HEK293 (cell line): ENCODE data around the gene RPS14.

Experiments
- AEBP2 ChIP-seq: fragments of 450-650 bp; formaldehyde crosslinking; IDR thresholded peaks from 2 replicates; pipeline ENCODE4 v1.5.1; 2016; ENCODE audit warnings: missing biosample characterization, missing genetic modification characterization, borderline replicate concordance
- BCL11B ChIP-seq: fragments of 450-650 bp; formaldehyde crosslinking; IDR thresholded peaks from 2 replicates; pipeline ENCODE4 v1.5.1; 2016; ENCODE audit warnings: low read depth, missing biosample characterization, missing genetic modification characterization
- GFI1B ChIP-seq: fragments of 450-650 bp; formaldehyde crosslinking; IDR thresholded peaks from 2 replicates; pipeline ENCODE4 v1.5.1; 2016; ENCODE audit warnings: missing biosample characterization, missing genetic modification characterization
- GLIS1 ChIP-seq: fragments of 450-650 bp; formaldehyde crosslinking; IDR thresholded peaks from 2 replicates; pipeline ENCODE4 v1.5.1; 2016; ENCODE audit warnings: missing biosample characterization, missing genetic modification characterization
- HOXA7 ChIP-seq: sonication (generic); formaldehyde crosslinking; IDR thresholded peaks from 2 replicates; pipeline ENCODE4 v1.8.1; 2022; ENCODE audit warnings: missing genetic modification reagents, borderline replicate concordance
- MEIS1 ChIP-seq: sonication (generic); formaldehyde crosslinking; IDR thresholded peaks from 2 replicates; pipeline ENCODE4 v1.8.1; 2022; ENCODE audit warnings: missing genetic modification reagents, mild to moderate bottlenecking, borderline replicate concordance
- MYNN ChIP-seq: fragments of 450-650 bp; formaldehyde crosslinking; IDR thresholded peaks from 2 replicates; pipeline ENCODE4 v1.5.1; 2016; ENCODE audit warnings: missing biosample characterization, missing genetic modification characterization, borderline replicate concordance
- OVOL3 ChIP-seq: fragments of 450-650 bp; formaldehyde crosslinking; IDR thresholded peaks from 2 replicates; pipeline ENCODE4 v1.5.1; 2016; ENCODE audit warnings: missing biosample characterization, missing genetic modification characterization
- SCRT1 ChIP-seq: fragments of 450-650 bp; formaldehyde crosslinking; IDR thresholded peaks from 2 replicates; pipeline ENCODE4 v1.5.1; 2016; ENCODE audit warnings: missing biosample characterization, missing genetic modification characterization, borderline replicate concordance
- SCRT2 ChIP-seq: fragments of 450-650 bp; formaldehyde crosslinking; IDR thresholded peaks from 2 replicates; pipeline ENCODE4 v1.5.1; 2016; ENCODE audit warnings: missing biosample characterization, missing genetic modification characterization
- TRIM28 ChIP-seq: IDR thresholded peaks from 2 replicates; pipeline ENCODE4 v1.6.1; 2011; ENCODE audit warnings: low read length, control low read depth, borderline replicate concordance
- ZBTB11 ChIP-seq: fragments of 450-650 bp; formaldehyde crosslinking; conservative IDR thresholded peaks from 2 replicates; pipeline ENCODE4 v1.5.1; 2016; ENCODE audit warnings: low read depth, missing biosample characterization, missing genetic modification characterization
- ZBTB20 ChIP-seq: fragments of 450-650 bp; formaldehyde crosslinking; IDR thresholded peaks from 2 replicates; pipeline ENCODE4 v1.5.1; 2016; ENCODE audit warnings: missing biosample characterization, missing genetic modification characterization
- ZBTB8A ChIP-seq: fragments of 450-650 bp; formaldehyde crosslinking; IDR thresholded peaks from 2 replicates; pipeline ENCODE4 v1.5.1; 2016; ENCODE audit warnings: missing biosample characterization, missing genetic modification characterization
- ZFHX2 ChIP-seq: fragments of 450-650 bp; formaldehyde crosslinking; conservative IDR thresholded peaks from 2 replicates; pipeline ENCODE4 v1.5.1; 2016; ENCODE audit warnings: missing biosample characterization, missing genetic modification characterization
- ZFP3 ChIP-seq: fragments of 450-650 bp; formaldehyde crosslinking; IDR thresholded peaks from 2 replicates; pipeline ENCODE4 v1.5.1; 2016; ENCODE audit warnings: low read depth, missing biosample characterization, missing genetic modification characterization
- ZIC2 ChIP-seq: fragments of 450-650 bp; formaldehyde crosslinking; IDR thresholded peaks from 2 replicates; pipeline ENCODE4 v1.5.1; 2016; ENCODE audit warnings: missing biosample characterization, missing genetic modification characterization
- ZNF112 ChIP-seq: fragments of 450-650 bp; formaldehyde crosslinking; IDR thresholded peaks from 2 replicates; pipeline ENCODE4 v1.5.0; 2017; ENCODE audit warnings: missing biosample characterization, missing genetic modification characterization
- ZNF18 ChIP-seq: fragments of 450-650 bp; formaldehyde crosslinking; IDR thresholded peaks from 2 replicates; pipeline ENCODE4 v1.5.1; 2016; ENCODE audit warnings: missing biosample characterization, missing genetic modification characterization
- ZNF202 ChIP-seq: fragments of 450-650 bp; formaldehyde crosslinking; IDR thresholded peaks from 2 replicates; pipeline ENCODE4 v1.5.1; 2016; ENCODE audit warnings: missing biosample characterization, missing genetic modification characterization, borderline replicate concordance
- ZNF211 ChIP-seq: fragments of 450-650 bp; formaldehyde crosslinking; IDR thresholded peaks from 2 replicates; pipeline ENCODE4 v1.5.1; 2016; ENCODE audit warnings: low read depth, missing biosample characterization, missing genetic modification characterization
- ZNF302 ChIP-seq: fragments of 450-650 bp; formaldehyde crosslinking; IDR thresholded peaks from 2 replicates; pipeline ENCODE4 v1.5.1; 2016; ENCODE audit warnings: missing biosample characterization, missing genetic modification characterization, low read depth
- ZNF366 ChIP-seq: fragments of 450-650 bp; formaldehyde crosslinking; conservative IDR thresholded peaks from 2 replicates; pipeline ENCODE4 v1.5.1; 2016; ENCODE audit warnings: missing biosample characterization, missing genetic modification characterization
- ZNF510 ChIP-seq: fragments of 450-650 bp; formaldehyde crosslinking; IDR thresholded peaks from 2 replicates; pipeline ENCODE4 v1.5.1; 2018; ENCODE audit warnings: mild to moderate bottlenecking, missing genetic modification characterization, missing biosample characterization; ENCODE audit not compliant: insufficient replicate concordance
- ZNF529 ChIP-seq: fragments of 450-650 bp; formaldehyde crosslinking; IDR thresholded peaks from 2 replicates; pipeline ENCODE4 v1.5.1; 2017; ENCODE audit warnings: missing genetic modification characterization, missing biosample characterization; ENCODE audit not compliant: insufficient replicate concordance
- ZNF571 ChIP-seq: fragments of 450-650 bp; formaldehyde crosslinking; IDR thresholded peaks from 2 replicates; pipeline ENCODE4 v1.5.0; 2017; ENCODE audit warnings: missing biosample characterization, missing genetic modification characterization
- ZNF610 ChIP-seq: fragments of 450-650 bp; formaldehyde crosslinking; IDR thresholded peaks from 2 replicates; pipeline ENCODE4 v1.5.1; 2016; ENCODE audit warnings: missing biosample characterization, missing genetic modification characterization, borderline replicate concordance
- ZNF660 ChIP-seq: fragments of 450-650 bp; IDR thresholded peaks from 2 replicates; pipeline ENCODE4 v1.5.1; 2018; ENCODE audit warnings: missing biosample characterization, mild to moderate bottlenecking, missing genetic modification characterization
- ZNF692 ChIP-seq: fragments of 450-650 bp; formaldehyde crosslinking; IDR thresholded peaks from 2 replicates; pipeline ENCODE4 v1.5.1; 2016; ENCODE audit warnings: missing biosample characterization, missing genetic modification characterization
- ZNF837 ChIP-seq: fragments of 450-650 bp; formaldehyde crosslinking; IDR thresholded peaks from 2 replicates; pipeline ENCODE4 v1.5.1; 2016; ENCODE audit warnings: missing biosample characterization, missing genetic modification characterization
- ZSCAN5A ChIP-seq: fragments of 450-650 bp; formaldehyde crosslinking; IDR thresholded peaks from 2 replicates; pipeline ENCODE4 v1.5.1; 2016; ENCODE audit warnings: missing biosample characterization, missing genetic modification characterization

RPS14 gene

GRCh38 chr5:150449517-150450339 lies at the start of gene RPS14 (continued):
- TF ChIP-seq ZSCAN5A (peak; percentile 69), ZNF610 (tag by site-specific recombination) (peak; percentile 80), ZBTB8A (tag by site-specific recombination) (peak; percentile 76), ZNF692 (peak; percentile 89), ZNF18 (tag by site-specific recombination) (0 out of 2 replicates have a peak, but pooled peaks have one; percentile 17), GLIS1 (tag by site-specific recombination) (peak; percentile 41; the same call in 1 of the 2 replicates), BCL11B (tag by site-specific recombination) (no peak), HOXA7 (CRISPR knock-in tag) (no peak), ZNF302 (tag by site-specific recombination) (0 out of 2 replicates have a peak, but pooled peaks have one; percentile 3), ZIC2 (tag by site-specific recombination) (peak; percentile 47), ZNF211 (tag by site-specific recombination) (no peak), ZFHX2 (tag by site-specific recombination) (no peak; the same call in 1 of the 2 replicates), ZBTB11 (tag by site-specific recombination) (peak; percentile 97), ZNF571 (no peak), ZNF510 (tag by site-specific recombination) (peak; percentile 46), ZFP3 (no peak), OVOL3 (tag by site-specific recombination) (peak; percentile 63; the same call in 1 of the 2 replicates), ZNF112 (tag by site-specific recombination) (no peak), TRIM28 (peak; percentile 92), MYNN (tag by site-specific recombination) (no peak), AEBP2 (tag by site-specific recombination) (no peak), ZBTB20 (tag by site-specific recombination) (peak; percentile 46; the same call in 1 of the 2 replicates), SCRT1 (tag by site-specific recombination) (no peak), ZNF366 (tag by site-specific recombination) (peak; percentile 89), GFI1B (no peak), ZNF660 (tag by site-specific recombination) (peak; percentile 71), ZNF202 (tag by site-specific recombination) (no peak), MEIS1 (CRISPR knock-in tag) (no peak), SCRT2 (tag by site-specific recombination) (no peak; the same call in 1 of the 2 replicates), ZNF529 (tag by site-specific recombination) (no peak), ZNF837 (tag by site-specific recombination) (no peak)
